HCT116 (cell line): ENCODE results near the gene MZT2B.
"Not testable (repeated sequence)": the region's sequence is repeated elsewhere in the genome, so short reads cannot be mapped to it uniquely, and the experiment has no call there.

Experiments used
- CBX3 ChIP-seq: IDR thresholded peaks from 2 replicates; pipeline ENCODE4 v1.6.1; 2012; ENCODE audit warnings: low read depth
- CEBPB ChIP-seq: IDR thresholded peaks from 2 replicates; pipeline ENCODE4 v1.6.1; 2012; ENCODE audit warnings: low read depth
- CTCF ChIP-seq, 3 experiments: fragments of 200-600 bp in 1 of 3; sonication (generic) in 1 of 3; IDR thresholded peaks in 2 of 3; conservative IDR thresholded peaks in 1 of 3; 2 replicates each; pipeline ENCODE4 v1.5.1; 2012 to 2017; ENCODE audit warnings: low read depth in 2 of 3, low read length in 2 of 3, antibody characterized with exemption in 1 of 3, borderline replicate concordance in 1 of 3, control low read depth in 1 of 3, mild to moderate bottlenecking in 1 of 3, mixed read lengths in 1 of 3, mixed run types in 1 of 3, moderate library complexity in 1 of 3; ENCODE audit not compliant: insufficient read depth in 1 of 3
- EZH2 ChIP-seq: fragments of 200-600 bp; sonication (generic); IDR thresholded peaks from 2 replicates; pipeline ENCODE4 v1.6.1; 2017; ENCODE audit warnings: antibody characterized with exemption, mixed run types
- MAX ChIP-seq: IDR thresholded peaks from 2 replicates; pipeline ENCODE4 v1.6.1; 2012
- POLR2A ChIP-seq: IDR thresholded peaks from 2 replicates; pipeline ENCODE4 v1.7.0; 2011; ENCODE audit warnings: borderline replicate concordance; ENCODE audit not compliant: insufficient read depth, insufficient read length; ENCODE audit errors: extremely low read depth
- SIN3A ChIP-seq: IDR thresholded peaks from 2 replicates; pipeline ENCODE4 v1.6.1; 2012; ENCODE audit warnings: low read depth
- TCF7L2 ChIP-seq: IDR thresholded peaks from 2 replicates; pipeline ENCODE4 v1.7.0; 2011; ENCODE audit warnings: borderline replicate concordance, inconsistent platforms; ENCODE audit not compliant: insufficient read depth, insufficient read length; ENCODE audit errors: extremely low read depth
- ZFX ChIP-seq: fragments of 450-650 bp; IDR thresholded peaks from 2 replicates; pipeline ENCODE4 v1.6.1; 2017

GRCh38 chr2:130141645-130142370, 40.3 kb upstream of the MZT2B start:
- not testable (repeated sequence) for TF ChIP-seq CTCF (IDR thresholded peaks at IDR 0.05 in 2 of 3, conservative IDR thresholded peaks at IDR 0.05 in 1 of 3; ENCODE audit: borderline replicate concordance in 1 of 3, insufficient read depth in 1 of 3, low read depth in 2 of 3, low read length in 2 of 3); CEBPB; EZH2; CBX3; ZFX; MAX; SIN3A; TCF7L2; POLR2A
